Chondrocyte (in vitro differentiated cells): ENCODE measurements around the gene OAT. TPM values are rescaled to one million over a fixed set of nuclear protein-coding genes. Genes with fewer than 3 reads are reported as not detected.

Experiments
- DNase-seq: peaks from one replicate; pipeline ENCODE4 v3.0.0; 2021; ENCODE audit warnings: mixed read lengths, low spot score
- H3K27ac Mint-ChIP-seq: one replicate; pipeline ENCODE4 v1.8.0; 2021; ENCODE audit warnings: mild to moderate bottlenecking, moderate library complexity, mixed read lengths; ENCODE audit not compliant: unreplicated experiment
- H3K27me3 Mint-ChIP-seq: 2 replicates; pipeline ENCODE4 v1.8.0; 2021; ENCODE audit warnings: low read depth, mixed read lengths
- H3K36me3 Mint-ChIP-seq: 2 replicates; pipeline ENCODE4 v1.8.0; 2021; ENCODE audit warnings: low read depth, mixed read lengths
- H3K4me1 Mint-ChIP-seq: 2 replicates; pipeline ENCODE4 v1.8.0; 2021; ENCODE audit warnings: low read depth, mild to moderate bottlenecking, mixed read lengths
- H3K4me3 Mint-ChIP-seq: one replicate; pipeline ENCODE4 v1.8.0; 2021; ENCODE audit warnings: mild to moderate bottlenecking, moderate library complexity, mixed read lengths; ENCODE audit not compliant: unreplicated experiment
- H3K9me3 Mint-ChIP-seq: 2 replicates; pipeline ENCODE4 v1.8.0; 2021; ENCODE audit warnings: low read depth, mixed read lengths
- total RNA-seq: library from RNA; stranded (reverse); gene quantifications from 3 replicates; pipeline ENCODE4 v1.2.1, GENCODE V29; 2021
- TF ChIP-seq, protein P1 (sequence below): fragments of 200-600 bp; sonication (generic); IDR thresholded peaks from 2 replicates; pipeline ENCODE4 v1.5.0; 2021; ENCODE audit warnings: antibody characterized with exemption, mild to moderate bottlenecking, moderate library complexity

Gene OAT
- total RNA-seq, 1 donor from 2014 or later, result 152 TPM

DNA sequence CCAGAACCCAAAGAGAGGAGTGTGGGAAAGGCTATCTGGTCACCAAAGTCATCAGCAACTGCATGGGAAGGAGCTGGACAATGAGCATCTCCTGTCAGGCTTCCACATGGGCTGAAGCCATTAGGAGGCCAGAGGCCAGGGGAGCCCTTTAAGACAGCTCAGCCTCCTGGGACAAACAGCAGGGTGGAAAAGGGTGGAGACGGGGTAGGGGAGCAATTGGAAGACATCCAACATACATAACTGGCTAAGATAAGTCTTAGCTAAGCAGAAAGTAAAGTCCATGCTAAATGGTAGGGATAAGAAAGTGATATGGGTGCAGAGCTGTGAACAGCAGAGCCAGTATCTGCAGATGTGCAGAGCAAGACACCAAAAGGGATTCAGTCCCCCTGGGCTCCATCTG is 1.5 kb upstream of the OAT start:
- TF ChIP-seq, protein P1, sequence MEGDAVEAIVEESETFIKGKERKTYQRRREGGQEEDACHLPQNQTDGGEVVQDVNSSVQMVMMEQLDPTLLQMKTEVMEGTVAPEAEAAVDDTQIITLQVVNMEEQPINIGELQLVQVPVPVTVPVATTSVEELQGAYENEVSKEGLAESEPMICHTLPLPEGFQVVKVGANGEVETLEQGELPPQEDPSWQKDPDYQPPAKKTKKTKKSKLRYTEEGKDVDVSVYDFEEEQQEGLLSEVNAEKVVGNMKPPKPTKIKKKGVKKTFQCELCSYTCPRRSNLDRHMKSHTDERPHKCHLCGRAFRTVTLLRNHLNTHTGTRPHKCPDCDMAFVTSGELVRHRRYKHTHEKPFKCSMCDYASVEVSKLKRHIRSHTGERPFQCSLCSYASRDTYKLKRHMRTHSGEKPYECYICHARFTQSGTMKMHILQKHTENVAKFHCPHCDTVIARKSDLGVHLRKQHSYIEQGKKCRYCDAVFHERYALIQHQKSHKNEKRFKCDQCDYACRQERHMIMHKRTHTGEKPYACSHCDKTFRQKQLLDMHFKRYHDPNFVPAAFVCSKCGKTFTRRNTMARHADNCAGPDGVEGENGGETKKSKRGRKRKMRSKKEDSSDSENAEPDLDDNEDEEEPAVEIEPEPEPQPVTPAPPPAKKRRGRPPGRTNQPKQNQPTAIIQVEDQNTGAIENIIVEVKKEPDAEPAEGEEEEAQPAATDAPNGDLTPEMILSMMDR, result no peak
- H3K27me3 Mint-ChIP-seq, result peaks cover 19% of the 10 kb centered on the region
- H3K9me3 Mint-ChIP-seq, result no peaks in the 10 kb centered on the region
- H3K36me3 Mint-ChIP-seq, result no peaks in the 10 kb centered on the region
- peaks cover 27% of the 10 kb centered on the region for H3K4me1 Mint-ChIP-seq
- no peak overlapping the region for H3K27ac Mint-ChIP-seq
- H3K4me3 Mint-ChIP-seq, result no peak overlapping the region
- no peak for DNase-seq

GRCh38 chr10:124419635-124420034 is 912 bp upstream of the OAT start:
- no peaks in the 10 kb centered on the region for H3K9me3 Mint-ChIP-seq

DNA sequence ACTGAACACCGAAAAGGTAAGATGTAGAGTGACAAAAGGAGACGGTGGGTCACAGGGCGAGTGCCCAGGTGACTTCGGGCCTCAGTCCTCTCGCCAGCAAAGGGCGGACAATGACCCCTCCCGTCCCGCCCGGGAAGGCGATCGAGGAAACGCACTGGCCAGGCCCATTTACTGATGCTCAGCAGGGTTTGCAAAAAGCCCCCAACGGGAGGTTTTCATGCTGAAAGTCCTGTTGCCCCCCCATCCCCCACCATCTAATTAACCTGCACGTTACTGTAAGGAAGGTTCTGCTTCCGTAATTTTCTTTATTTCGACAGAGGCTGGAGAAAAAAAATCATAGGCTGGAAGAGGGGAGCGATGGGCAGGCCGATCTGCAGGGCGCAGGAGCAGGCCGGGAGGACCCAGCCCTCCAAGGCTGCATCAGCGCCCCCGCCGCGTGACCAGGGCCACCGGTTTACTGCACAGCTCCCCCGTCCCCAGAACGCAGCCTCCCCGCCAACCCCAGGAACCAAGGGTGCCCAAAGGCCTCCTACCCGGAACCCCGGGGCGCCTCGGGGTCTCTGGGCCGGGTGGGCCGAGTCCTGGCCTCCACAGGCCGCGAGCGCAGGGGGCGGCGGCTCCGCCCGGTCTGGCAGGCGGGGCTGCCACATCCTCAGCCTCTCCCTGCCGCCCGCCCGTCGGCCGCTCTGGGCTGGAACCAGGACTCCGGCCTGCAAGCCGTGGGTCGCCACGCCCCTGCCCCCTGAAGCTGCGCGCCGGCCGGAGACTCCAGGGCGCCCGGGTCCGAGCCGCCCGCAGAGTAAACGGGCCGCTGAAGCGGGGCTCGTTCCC is 613 bp downstream of the OAT start:
- DNase-seq, result peak; percentile 93
- Mint-ChIP-seq H3K9me3 (no peaks in the 10 kb centered on the region), H3K27me3 (peaks cover 12% of the 10 kb centered on the region), H3K27ac (peak overlapping the region; percentile 92), H3K4me1 (peaks cover 47% of the 10 kb centered on the region), H3K4me3 (peak overlapping the region; percentile 89), H3K36me3 (no peaks in the 10 kb centered on the region)
- TF ChIP-seq, protein P1, result peak; percentile 60

More at GRCh38 chr10:124419635-124420034, 912 bp upstream of the OAT start:
- Mint-ChIP-seq H3K4me1 (peaks cover 32% of the 10 kb centered on the region), H3K4me3 (peak overlapping the region; percentile 89), H3K27me3 (peaks cover 19% of the 10 kb centered on the region), H3K36me3 (no peaks in the 10 kb centered on the region), H3K27ac (no peak overlapping the region)
- no peak for DNase-seq
- TF ChIP-seq, protein P1, result no peak

GRCh38 chr10:124416733-124417132 is 2.0 kb downstream of the OAT start:
- no peaks in the 10 kb centered on the region for H3K9me3 Mint-ChIP-seq
- no peak for DNase-seq
- H3K36me3 Mint-ChIP-seq, result peaks cover 3% of the 10 kb centered on the region
- TF ChIP-seq, protein P1, result no peak
- peak overlapping the region; percentile 85 for H3K27ac Mint-ChIP-seq
- peak overlapping the region; percentile 89 for H3K4me3 Mint-ChIP-seq
- peaks cover 54% of the 10 kb centered on the region for H3K4me1 Mint-ChIP-seq
- peaks cover 5% of the 10 kb centered on the region for H3K27me3 Mint-ChIP-seq

- Mint-ChIP-seq H3K4me3 (peak overlapping the region; percentile 28), H3K4me1 (peaks cover 59% of the 10 kb centered on the region), H3K36me3 (peaks cover 9% of the 10 kb centered on the region), H3K27ac (peak overlapping the region; percentile 85), H3K9me3 (no peaks in the 10 kb centered on the region), H3K27me3 (peaks cover 3% of the 10 kb centered on the region)
- no peak for DNase-seq
- TF ChIP-seq, protein P1, result no peak
Measured at GRCh38 chr10:124415210-124415609, 3.5 kb downstream of the OAT start.
